Activated T-cell treated with anti-CD3 and anti-CD28 coated beads, Interleukin-2, amount 50 U/mL, for 72 hours (primary cell): ENCODE data around the gene ADGRD1. TPM values are rescaled to one million over a fixed set of nuclear protein-coding genes. Genes with fewer than 3 reads are reported as not detected.

Source experiments
- ATAC-seq, 2 donors: fragments of 150-1000 bp; cut with Tn5 transposase; replicated peaks in 1 of 2; 2 replicates each; pipeline ENCODE4 v1.10.0; 2021; ENCODE audit warnings: moderate library complexity in 2 of 2, mild to moderate bottlenecking in 1 of 2
- DNase-seq, 2 donors: peaks; one replicate each; pipeline ENCODE4 v3.0.0; 2021 to 2022; ENCODE audit warnings: mixed read lengths in 1 of 2
- H3K27ac Mint-ChIP-seq: one replicate; pipeline ENCODE4 v1.8.0; 2022; ENCODE audit warnings: mild to moderate bottlenecking, moderate library complexity, mixed read lengths
- H3K27me3 Mint-ChIP-seq: one replicate; pipeline ENCODE4 v1.8.0; 2022; ENCODE audit warnings: low read depth, mixed read lengths
- H3K36me3 Mint-ChIP-seq, 2 donors: one replicate each; pipeline ENCODE4 v1.8.0; 2022; ENCODE audit warnings: mixed read lengths in 2 of 2, mild to moderate bottlenecking in 1 of 2; ENCODE audit not compliant: insufficient read depth in 2 of 2
- H3K4me1 Mint-ChIP-seq: one replicate; pipeline ENCODE4 v1.8.0; 2022; ENCODE audit warnings: low read depth, mixed read lengths
- H3K4me3 Mint-ChIP-seq, 2 donors: one replicate each; pipeline ENCODE4 v1.8.0; 2022; ENCODE audit warnings: mild to moderate bottlenecking in 2 of 2, mixed read lengths in 2 of 2, moderate library complexity in 2 of 2
- H3K9me3 Mint-ChIP-seq, 2 donors: one replicate each; pipeline ENCODE4 v1.8.0; 2022; ENCODE audit warnings: mixed read lengths in 2 of 2
- total RNA-seq, 2 donors: library from RNA; stranded (reverse); gene quantifications; one replicate each; pipeline ENCODE4 v1.2.3, GENCODE V29; 2022

ADGRD1 gene
- total RNA-seq, 2 donors from 2014 or later = 2.0 to 2.5 TPM

DNA sequence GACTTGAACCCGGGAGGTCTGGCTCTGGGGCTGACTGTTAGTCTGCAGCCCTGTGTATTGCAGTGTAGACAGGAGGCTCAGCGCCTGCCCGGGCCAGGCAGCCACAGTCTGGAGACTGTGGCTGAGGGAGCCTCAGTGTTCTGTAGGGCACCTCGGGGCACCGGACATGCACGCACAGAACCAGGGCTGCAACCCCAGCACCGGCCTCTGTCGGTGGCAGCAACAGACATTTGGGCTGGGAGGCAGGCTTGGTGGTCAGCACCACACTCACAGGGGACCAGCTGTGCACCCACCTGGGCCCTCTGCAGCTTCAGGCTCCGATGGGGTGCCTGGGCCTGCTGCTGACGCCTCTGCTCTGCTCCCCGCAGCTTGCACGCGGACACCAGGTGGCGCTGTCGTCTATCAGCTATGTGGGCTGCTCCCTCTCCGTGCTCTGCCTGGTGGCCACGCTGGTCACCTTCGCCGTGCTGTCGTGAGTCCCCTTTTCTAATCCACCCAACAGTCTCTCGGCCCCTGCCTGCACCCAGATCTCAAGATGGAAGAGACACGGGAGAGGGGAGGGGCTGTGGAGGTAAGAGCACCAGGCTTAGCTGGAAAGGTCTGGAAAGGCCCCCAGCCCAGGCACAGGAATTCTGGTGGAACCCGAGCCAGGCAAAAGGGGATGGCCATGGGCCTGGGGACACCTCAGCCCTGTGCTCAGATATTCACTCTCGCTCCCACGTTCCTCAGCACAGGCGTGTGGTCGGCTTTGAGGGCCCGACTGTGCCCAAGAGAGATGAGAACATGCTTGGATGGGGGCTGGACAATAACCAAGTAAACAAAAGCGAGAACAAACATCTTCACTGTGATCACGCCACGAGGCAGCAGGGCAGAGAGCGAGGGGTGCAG is 151.0 kb downstream of the ADGRD1 start:
- Mint-ChIP-seq H3K4me3 (peak overlapping the region; percentile 33 to 72), H3K36me3 (peaks cover 1% of the 10 kb centered on the region in 2 donors), H3K9me3 (peaks cover 0 to 1% of the 10 kb centered on the region in 2 donors), H3K27ac (no peak overlapping the region), H3K27me3 (peaks cover 7% of the 10 kb centered on the region), H3K4me1 (peaks cover 17% of the 10 kb centered on the region)
- peak; percentile 89 to 90 for DNase-seq
- peak; percentile 77 to 80 for ATAC-seq

GRCh38 chr12:131105351-131105735 is 151.6 kb downstream of the ADGRD1 start:
- no peak for DNase-seq
- Mint-ChIP-seq H3K27ac (no peak overlapping the region), H3K36me3 (peaks cover 5 to 6% of the 10 kb centered on the region in 2 donors), H3K4me3 (peak overlapping the region; percentile 72 to 78), H3K9me3 (peaks cover 0 to 1% of the 10 kb centered on the region in 2 donors), H3K4me1 (peaks cover 17% of the 10 kb centered on the region), H3K27me3 (peaks cover 7% of the 10 kb centered on the region)
- ATAC-seq = peak; percentile 1 to 2

DNA sequence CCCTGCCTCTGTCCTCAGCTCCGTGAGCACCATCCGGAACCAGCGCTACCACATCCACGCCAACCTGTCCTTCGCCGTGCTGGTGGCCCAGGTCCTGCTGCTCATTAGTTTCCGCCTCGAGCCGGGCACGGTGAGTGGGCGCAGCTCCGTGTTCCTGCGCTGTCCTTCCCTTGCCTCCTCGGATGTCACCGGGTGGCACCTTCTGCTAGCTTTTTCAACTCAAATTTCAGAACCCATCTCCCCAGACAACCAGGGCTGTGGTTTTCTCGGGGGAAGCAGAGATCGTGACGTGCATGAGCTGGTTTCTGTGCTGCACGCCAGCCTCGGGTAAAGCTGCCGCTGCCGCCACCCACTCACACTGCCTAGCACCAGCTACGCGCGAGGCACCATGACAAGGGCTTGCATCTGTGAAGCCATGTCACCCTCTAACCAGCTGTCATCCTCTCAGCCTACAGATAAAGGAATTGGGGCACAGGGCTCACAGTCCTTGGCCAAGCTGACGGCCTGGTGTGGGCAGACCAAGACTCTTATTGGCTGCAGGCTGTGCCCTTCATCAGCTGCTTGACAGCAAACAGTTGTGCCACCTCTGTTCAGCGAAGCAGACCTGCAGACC is 152.1 kb downstream of the ADGRD1 start:
- Mint-ChIP-seq H3K27ac (no peak overlapping the region), H3K9me3 (peaks cover 0 to 1% of the 10 kb centered on the region in 2 donors), H3K36me3 (peaks cover 5 to 6% of the 10 kb centered on the region in 2 donors), H3K4me3 (peak overlapping the region; percentile 72 to 78), H3K27me3 (peaks cover 7% of the 10 kb centered on the region), H3K4me1 (peaks cover 21% of the 10 kb centered on the region)
- DNase-seq (peak; percentile 73 to 82), ATAC-seq (peak; percentile 88 to 89)

DNA sequence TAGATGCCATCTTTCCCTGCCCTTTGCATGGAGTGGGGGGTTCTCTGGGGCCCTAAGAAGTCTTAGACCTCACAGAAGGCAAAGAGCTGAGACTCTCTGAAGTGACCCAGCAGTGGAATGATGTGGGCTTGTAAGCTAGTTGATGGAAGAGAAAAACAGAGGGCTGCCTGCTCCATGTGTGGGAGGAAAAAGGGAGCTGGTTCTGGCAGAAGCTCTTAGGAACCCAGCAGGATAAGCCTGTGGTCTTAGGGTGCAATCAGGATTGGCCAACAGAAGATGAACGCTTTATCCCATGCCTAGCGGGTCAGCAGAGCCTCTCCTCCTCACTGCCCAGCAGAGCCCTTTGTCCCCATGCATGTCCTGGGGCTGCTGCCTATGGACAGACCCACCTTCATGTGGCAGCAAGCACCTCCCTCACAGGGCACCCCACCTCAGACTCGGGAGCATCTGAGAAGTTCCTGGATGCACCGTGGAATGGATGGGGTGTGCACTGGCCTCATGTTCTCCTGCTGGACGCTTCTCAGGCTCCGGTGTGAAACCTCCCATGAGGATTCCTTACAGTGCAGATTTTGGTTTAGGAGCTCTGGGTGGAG is 152.7 kb downstream of the ADGRD1 start:
- Mint-ChIP-seq H3K4me3 (peak overlapping the region in 1 of 2 donors; percentile 78), H3K9me3 (peaks cover 0 to 1% of the 10 kb centered on the region in 2 donors), H3K27ac (no peak overlapping the region), H3K27me3 (peaks cover 7% of the 10 kb centered on the region), H3K36me3 (peaks cover 5 to 6% of the 10 kb centered on the region in 2 donors), H3K4me1 (peaks cover 24% of the 10 kb centered on the region)
- ATAC-seq = no peak
- no peak for DNase-seq

- Mint-ChIP-seq H3K36me3 (peaks cover 5 to 6% of the 10 kb centered on the region in 2 donors), H3K27me3 (peaks cover 7% of the 10 kb centered on the region), H3K9me3 (peaks cover 0 to 1% of the 10 kb centered on the region in 2 donors), H3K4me3 (no peak overlapping the region), H3K27ac (no peak overlapping the region), H3K4me1 (peaks cover 38% of the 10 kb centered on the region)
- DNase-seq (no peak), ATAC-seq (no peak)
Observed at GRCh38 chr12:131108177-131108955, 154.7 kb downstream of the ADGRD1 start.

- peak overlapping the region in 1 of 2 donors; percentile 2 for H3K4me3 Mint-ChIP-seq
- peaks cover 5 to 6% of the 10 kb centered on the region in 2 donors for H3K36me3 Mint-ChIP-seq
- ATAC-seq = no peak
- DNase-seq = no peak
- H3K27me3 Mint-ChIP-seq = peaks cover 6% of the 10 kb centered on the region
- peaks cover 0 to 1% of the 10 kb centered on the region in 2 donors for H3K9me3 Mint-ChIP-seq
- peaks cover 21% of the 10 kb centered on the region for H3K4me1 Mint-ChIP-seq
- peak overlapping the region; percentile 26 for H3K27ac Mint-ChIP-seq
Observed at GRCh38 chr12:131111446-131111845, 157.7 kb downstream of the ADGRD1 start.

GRCh38 chr12:131112021-131112420 is 158.3 kb downstream of the ADGRD1 start:
- Mint-ChIP-seq H3K9me3 (peaks cover 0 to 1% of the 10 kb centered on the region in 2 donors), H3K27ac (no peak overlapping the region), H3K36me3 (peaks cover 5 to 6% of the 10 kb centered on the region in 2 donors), H3K4me1 (peaks cover 21% of the 10 kb centered on the region), H3K27me3 (peaks cover 6% of the 10 kb centered on the region), H3K4me3 (peak overlapping the region in 1 of 2 donors; percentile 2)
- ATAC-seq (peak; percentile 87 to 91), DNase-seq (peak; percentile 22 to 29)

GRCh38 chr12:131112700-131113290 is 159.1 kb downstream of the ADGRD1 start:
- Mint-ChIP-seq H3K4me1 (peaks cover 21% of the 10 kb centered on the region), H3K27me3 (peaks cover 6% of the 10 kb centered on the region), H3K9me3 (peaks cover 0 to 1% of the 10 kb centered on the region in 2 donors), H3K4me3 (peak overlapping the region; percentile 31 to 37), H3K27ac (no peak overlapping the region), H3K36me3 (peaks cover 5 to 6% of the 10 kb centered on the region in 2 donors)
- peak in 1 of 2 donors; percentile 17 for DNase-seq
- peak; percentile 66 to 71 for ATAC-seq

DNA sequence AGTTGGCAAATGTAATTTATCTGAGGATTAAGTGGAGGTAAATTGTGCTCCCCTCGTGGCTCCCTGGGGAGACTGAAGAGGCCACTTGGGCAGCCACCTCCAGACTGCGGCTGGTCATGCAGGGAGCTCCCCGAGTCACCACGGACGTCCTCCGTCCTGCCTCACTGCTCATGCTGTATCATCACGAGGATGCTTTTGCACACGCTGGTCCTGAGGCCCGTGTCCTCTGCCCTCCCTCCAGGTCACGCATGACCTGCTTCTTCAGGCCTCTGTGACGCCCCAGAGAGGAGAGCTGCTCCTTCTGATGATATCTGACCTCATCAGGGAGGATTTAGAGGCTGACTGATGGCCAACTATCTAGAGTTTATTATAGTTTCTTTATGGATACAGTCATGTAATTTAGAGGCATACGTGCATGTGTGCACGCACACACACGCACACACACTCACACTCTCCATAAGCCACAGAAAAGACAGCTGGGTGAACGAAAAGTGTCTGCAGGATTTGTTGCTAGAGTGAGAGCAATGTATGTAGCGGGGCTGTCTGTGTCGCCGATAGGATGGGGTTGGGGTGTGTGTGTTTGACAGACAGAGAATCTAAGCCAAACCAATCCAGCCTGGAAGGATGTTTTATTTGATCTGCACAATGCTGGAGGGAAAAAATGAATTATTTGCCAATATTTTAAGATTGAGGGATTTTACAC is 160.0 kb downstream of the ADGRD1 start:
- DNase-seq = no peak
- Mint-ChIP-seq H3K27me3 (peaks cover 6% of the 10 kb centered on the region), H3K4me3 (no peak overlapping the region), H3K9me3 (peaks cover 0 to 1% of the 10 kb centered on the region in 2 donors), H3K27ac (no peak overlapping the region), H3K4me1 (peaks cover 21% of the 10 kb centered on the region), H3K36me3 (peaks cover 5 to 6% of the 10 kb centered on the region in 2 donors)
- no peak for ATAC-seq

- no peak overlapping the region for H3K4me3 Mint-ChIP-seq
- H3K9me3 Mint-ChIP-seq = peaks cover 0 to 1% of the 10 kb centered on the region in 2 donors
Observed at GRCh38 chr12:131114271-131114670, 160.6 kb downstream of the ADGRD1 start.

GRCh38 chr12:131114942-131115584 is 161.4 kb downstream of the ADGRD1 start:
- Mint-ChIP-seq H3K4me3 (no peak overlapping the region), H3K27ac (no peak overlapping the region), H3K4me1 (peaks cover 21% of the 10 kb centered on the region), H3K9me3 (no peaks in the 10 kb centered on the region), H3K27me3 (peaks cover 6% of the 10 kb centered on the region), H3K36me3 (peaks cover under 1 to 2% of the 10 kb centered on the region in 2 donors)
- ATAC-seq (no peak), DNase-seq (no peak)

More at GRCh38 chr12:131114271-131114670, 160.6 kb downstream of the ADGRD1 start:
- Mint-ChIP-seq H3K36me3 (peaks cover 5 to 6% of the 10 kb centered on the region in 2 donors), H3K27me3 (peaks cover 6% of the 10 kb centered on the region), H3K27ac (no peak overlapping the region), H3K4me1 (peaks cover 21% of the 10 kb centered on the region)
- DNase-seq (no peak), ATAC-seq (no peak)
